Measurements from ENCODE around the gene MAPKAPK3.
A peak's percentile ranks its signal among the peaks of the same experiment; 100 is the strongest.

MAPKAPK3 gene

GRCh38 chr3:50674349-50675178, 57.6 kb downstream of the MAPKAPK3 start, which contains the start of gene DOCK3:
DOCK3 (plus strand) TSS chr3:50674927; CDS start chr3:50675264, 337 bp downstream.
- H3K4me3 ChIP-seq (ENCODE audit: low read length) = peak within 1 kb of the TSS; percentile 28; the same call in 1 of the 2 replicates
- no peaks in the 10 kb centered on the region for H3K9me3 ChIP-seq (ENCODE audit: control insufficient read depth, insufficient read depth, low read length)
- H4K20me1 ChIP-seq (ENCODE audit: control insufficient read depth, insufficient read depth, low read depth, low read length) = no peaks in the 10 kb centered on the region
- peak within 1 kb of the TSS; percentile 31; the same call in 1 of the 2 replicates for H3K4me2 ChIP-seq (ENCODE audit: low read length)
- no peak for TF ChIP-seq EZH2phosphoT487 (IDR thresholded peaks at IDR 0.05; ENCODE audit: borderline replicate concordance, low read length)
- no peak for TF ChIP-seq CTCF (IDR thresholded peaks at IDR 0.05; ENCODE audit: low read depth, low read length, poor library complexity, severe bottlenecking)
- H3K27me3 ChIP-seq (ENCODE audit: control insufficient read depth, low read length) = peaks cover 53% of the 10 kb centered on the region
- H3K9me2 ChIP-seq (replicated peaks; ENCODE audit: control insufficient read depth, low read length) = no peaks in the 10 kb centered on the region
- no peaks in the 10 kb centered on the region for H3F3A ChIP-seq (ENCODE audit: control insufficient read depth, insufficient read depth)
- no peak within 1 kb of the TSS for H3K27ac ChIP-seq (ENCODE audit: low read depth, low read length)
- no peaks in the 10 kb centered on the region for H3K79me2 ChIP-seq (ENCODE audit: control insufficient read depth, low read length)
- H3K36me3 ChIP-seq (ENCODE audit: control insufficient read depth, low read length) = no peaks in the 10 kb centered on the region
- H3K4me1 ChIP-seq (ENCODE audit: control insufficient read depth, low read length) = no peaks in the 10 kb centered on the region

GRCh38 chr3:50675179-50676030, 58.5 kb downstream of the MAPKAPK3 start:
- peaks cover 53% of the 10 kb centered on the region for H3K27me3 ChIP-seq (ENCODE audit: control insufficient read depth, low read length)
- no peak overlapping the region for H3K27ac ChIP-seq (ENCODE audit: low read depth, low read length)
- H3K4me3 ChIP-seq (ENCODE audit: low read length) = peak overlapping the region; percentile 28; the same call in 1 of the 2 replicates
- H4K20me1 ChIP-seq (ENCODE audit: control insufficient read depth, insufficient read depth, low read depth, low read length) = no peaks in the 10 kb centered on the region
- no peaks in the 10 kb centered on the region for H3K9me2 ChIP-seq (replicated peaks; ENCODE audit: control insufficient read depth, low read length)
- H3F3A ChIP-seq (ENCODE audit: control insufficient read depth, insufficient read depth) = no peaks in the 10 kb centered on the region
- H3K9me3 ChIP-seq (ENCODE audit: control insufficient read depth, insufficient read depth, low read length) = no peaks in the 10 kb centered on the region
- H3K79me2 ChIP-seq (ENCODE audit: control insufficient read depth, low read length) = no peaks in the 10 kb centered on the region
- H3K4me1 ChIP-seq (ENCODE audit: control insufficient read depth, low read length) = no peaks in the 10 kb centered on the region
- H3K4me2 ChIP-seq (ENCODE audit: low read length) = no peak overlapping the region; the same call in 1 of the 2 replicates
- TF ChIP-seq EZH2phosphoT487 (IDR thresholded peaks at IDR 0.05; ENCODE audit: borderline replicate concordance, low read length) (peak; percentile 22; the same call in 1 of the 2 replicates), CTCF (IDR thresholded peaks at IDR 0.05; ENCODE audit: low read depth, low read length, poor library complexity, severe bottlenecking) (peak; percentile 31)
- no peaks in the 10 kb centered on the region for H3K36me3 ChIP-seq (ENCODE audit: control insufficient read depth, low read length)

GRCh38 chr3:50676031-50676705, 59.2 kb downstream of the MAPKAPK3 start:
- Histone ChIP-seq H3K4me2 (ENCODE audit: low read length) (no peak overlapping the region), H3K27me3 (ENCODE audit: control insufficient read depth, low read length) (peaks cover 52% of the 10 kb centered on the region)

More at GRCh38 chr3:50676031-50676705, 59.2 kb downstream of the MAPKAPK3 start:
- Histone ChIP-seq H3K9me3 (ENCODE audit: control insufficient read depth, insufficient read depth, low read length) (no peaks in the 10 kb centered on the region), H3K27ac (ENCODE audit: low read depth, low read length) (no peak overlapping the region), H3K4me3 (ENCODE audit: low read length) (no peak overlapping the region), H3K79me2 (ENCODE audit: control insufficient read depth, low read length) (no peaks in the 10 kb centered on the region), H3K9me2 (replicated peaks; ENCODE audit: control insufficient read depth, low read length) (no peaks in the 10 kb centered on the region), H3F3A (ENCODE audit: control insufficient read depth, insufficient read depth) (no peaks in the 10 kb centered on the region), H3K4me1 (ENCODE audit: control insufficient read depth, low read length) (no peaks in the 10 kb centered on the region), H4K20me1 (ENCODE audit: control insufficient read depth, insufficient read depth, low read depth, low read length) (no peaks in the 10 kb centered on the region), H3K36me3 (ENCODE audit: control insufficient read depth, low read length) (no peaks in the 10 kb centered on the region)
- TF ChIP-seq CTCF (IDR thresholded peaks at IDR 0.05; ENCODE audit: low read depth, low read length, poor library complexity, severe bottlenecking) = no peak
- TF ChIP-seq EZH2phosphoT487 (IDR thresholded peaks at IDR 0.05; ENCODE audit: borderline replicate concordance, low read length) = no peak

Measured in DOHH2 (cell line).